ACHN (cell line): ENCODE data around the gene LRRC1.
"Not testable (repeated sequence)": the region's sequence is repeated elsewhere in the genome, so short reads cannot be mapped to it uniquely, and the experiment has no call there.

ENCODE experiments used
- DNase-seq: peaks from one replicate; pipeline ENCODE4 v3.0.0-alpha.2; 2015
- in situ Hi-C: cut with HindIII; loops from 2 replicates; pipeline ENCODE4 v1.10.0; 2017; ENCODE audit warnings: low sequenced_read_pairs, low pct_ligation_motif_present, low pct_unique_long_range_greater_than_20kb

LRRC1 gene

DNA sequence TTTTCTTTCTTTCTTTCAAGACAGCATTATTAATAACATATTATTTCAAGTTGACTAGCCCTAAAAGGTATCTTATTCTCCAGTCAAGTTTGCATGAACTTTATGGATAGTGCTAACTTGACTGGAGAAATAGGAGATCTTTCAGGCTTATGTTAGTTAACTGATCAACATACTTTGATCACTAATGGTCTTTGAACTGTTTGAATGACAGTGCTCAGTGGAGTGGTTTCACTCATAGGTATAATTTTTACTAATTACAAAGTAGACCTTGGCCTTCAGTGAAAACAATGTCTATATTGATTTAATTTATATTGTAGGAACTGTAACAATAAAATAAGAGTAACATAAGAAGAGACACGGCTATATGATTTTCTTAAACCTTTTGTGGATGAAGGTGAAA lies 8.0 kb upstream of the LRRC1 start:
- in situ Hi-C loops, result no loop called here
- no peak for DNase-seq

DNA sequence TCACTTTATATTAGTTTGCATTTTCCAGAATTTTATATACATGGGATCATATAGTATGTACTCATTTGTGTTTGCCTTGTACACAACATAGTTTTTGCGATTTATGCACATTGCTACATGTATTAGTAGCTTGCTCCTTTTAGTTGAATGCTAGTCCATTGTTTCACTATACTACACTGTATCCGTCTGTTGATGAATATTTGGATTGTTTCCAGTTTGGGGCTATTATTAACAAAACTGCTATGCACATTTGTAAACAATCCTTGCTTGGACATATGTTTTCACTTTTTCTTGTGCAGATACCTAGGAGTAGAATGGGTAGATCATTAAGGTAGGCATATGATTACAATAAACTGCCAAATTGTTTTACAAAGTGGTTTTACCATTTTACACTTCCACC lies 3.9 kb upstream of the LRRC1 start:
- no peak for DNase-seq
- in situ Hi-C loops, result no loop called here

DNA sequence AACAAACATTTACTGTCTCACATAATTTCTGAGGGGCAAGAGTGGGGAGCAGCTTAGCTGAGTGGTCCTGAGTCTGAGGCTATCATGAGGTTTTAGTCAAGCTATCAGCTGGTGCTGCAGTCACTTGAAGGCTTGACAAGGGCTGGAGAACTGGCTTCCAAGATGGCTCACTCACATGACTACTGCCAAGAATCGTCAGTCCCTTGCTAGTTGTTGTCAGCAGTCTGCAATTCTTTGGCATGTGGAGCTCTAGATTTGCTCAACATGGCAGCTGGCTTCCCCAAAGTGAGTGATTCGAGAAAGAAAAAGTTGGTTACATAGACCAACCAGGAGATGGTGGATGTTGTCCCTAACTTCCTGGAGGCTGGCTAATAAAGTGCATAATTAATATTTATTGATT lies 2.8 kb upstream of the LRRC1 start:
- DNase-seq, result no peak
- in situ Hi-C loops, result no loop called here

DNA sequence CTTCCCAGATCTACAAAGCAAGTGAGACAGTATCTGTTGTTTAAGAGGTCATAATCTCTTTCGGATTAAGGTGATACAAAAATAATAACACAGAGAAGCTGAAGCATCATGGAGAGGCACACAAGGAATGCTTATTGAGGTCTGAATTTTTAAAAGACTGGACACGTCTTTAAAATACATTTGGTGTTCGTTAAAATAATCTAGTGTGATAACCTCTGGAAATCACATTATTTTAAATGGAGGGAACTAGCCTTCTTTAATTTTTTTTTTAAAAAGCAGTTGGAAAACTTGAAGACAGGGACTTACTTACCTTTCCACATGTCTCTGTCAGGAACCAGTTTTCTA lies 1.9 kb upstream of the LRRC1 start:
- DNase-seq, result no peak
- in situ Hi-C loops, result no loop called here

DNA sequence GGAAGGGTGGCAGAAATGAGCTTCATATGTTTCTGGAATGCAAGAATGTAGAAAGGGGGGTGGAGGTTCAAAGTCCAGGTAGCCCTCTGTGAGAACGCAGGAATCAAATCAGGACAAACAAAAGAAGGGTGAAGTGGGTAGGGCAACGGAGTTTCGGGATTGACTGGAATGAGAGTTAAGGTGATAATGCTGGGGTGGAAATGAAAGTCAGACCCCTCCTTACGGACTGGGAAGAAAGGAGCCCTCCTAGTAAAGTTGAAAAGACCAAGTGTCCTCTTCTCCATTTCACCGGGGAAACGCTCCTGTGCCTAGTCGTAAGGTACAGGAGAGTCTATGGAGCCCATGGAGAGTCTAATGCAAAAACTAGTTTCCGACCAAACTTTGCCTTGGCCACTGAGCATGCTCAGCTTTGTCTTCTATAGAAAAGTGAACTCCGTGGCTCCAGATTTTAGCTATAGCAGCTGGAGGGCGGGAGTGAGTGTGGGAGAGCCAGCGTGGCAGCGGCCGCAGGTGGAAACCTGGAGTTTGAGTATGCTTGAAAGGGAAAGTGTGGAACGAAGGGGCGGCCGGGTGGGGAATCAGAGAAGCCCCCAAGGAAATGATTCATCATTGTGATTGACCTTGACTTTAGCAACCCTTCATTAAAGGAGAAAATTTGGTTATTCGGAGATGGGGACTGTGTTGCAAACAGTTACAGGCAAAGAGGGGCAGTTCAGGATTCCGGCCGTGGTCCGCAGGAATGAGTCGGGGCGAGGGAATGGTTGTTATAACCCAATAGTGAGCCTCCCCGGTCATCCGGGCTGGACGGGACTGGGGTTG lies 1.3 kb upstream of the LRRC1 start:
- peak; percentile 67 for DNase-seq
- in situ Hi-C loops, result no loop called here

DNA sequence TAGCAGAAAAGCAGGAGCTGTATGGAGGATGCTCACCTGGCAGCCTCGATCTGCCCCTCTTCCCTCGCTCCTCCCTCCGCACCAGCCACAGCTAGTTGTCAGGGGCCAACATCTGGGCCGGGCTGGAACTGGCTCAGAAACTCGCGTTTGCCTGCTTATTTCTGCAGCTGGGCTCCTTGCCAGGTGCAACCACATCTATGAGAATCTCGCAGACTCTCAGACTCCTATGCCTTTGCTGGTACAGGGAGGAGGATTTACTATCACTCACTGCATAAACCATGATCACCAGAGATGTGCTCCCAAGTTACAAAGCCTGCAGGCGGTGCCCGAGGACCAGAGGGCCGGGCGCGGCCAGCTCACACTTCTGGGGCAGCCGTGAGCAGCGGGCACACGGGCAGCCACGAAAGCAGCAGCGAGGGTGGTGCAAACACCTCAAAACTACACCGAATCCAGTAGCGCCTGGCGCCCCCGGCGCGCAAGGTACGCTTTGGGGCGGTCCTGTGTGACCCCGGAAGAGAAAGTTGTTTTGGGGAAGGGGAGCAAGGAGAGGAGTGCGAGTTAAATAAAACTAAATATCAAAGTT lies 577 bp upstream of the LRRC1 start:
- in situ Hi-C loops, result no loop called here
- peak; percentile 83 for DNase-seq

DNA sequence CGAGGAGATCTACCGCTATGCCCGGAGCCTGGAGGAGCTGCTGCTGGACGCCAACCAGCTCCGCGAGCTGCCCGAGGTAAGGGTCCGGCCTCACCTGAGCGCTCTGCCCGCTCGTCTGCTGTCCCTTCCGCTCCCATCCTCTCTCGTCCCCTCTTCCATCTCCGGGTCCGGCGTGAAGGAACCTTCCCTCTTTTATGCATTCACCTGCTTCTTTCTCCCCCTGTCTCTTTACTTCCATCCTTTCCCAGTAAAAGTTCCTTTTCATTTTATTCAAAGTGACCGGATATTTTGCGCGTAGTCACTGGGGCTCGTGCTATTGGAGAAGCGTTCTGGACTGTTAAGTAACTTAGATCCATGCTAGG lies 516 bp downstream of the LRRC1 start:
- DNase-seq, result peak; percentile 27
- in situ Hi-C loops, result no loop called here

DNA sequence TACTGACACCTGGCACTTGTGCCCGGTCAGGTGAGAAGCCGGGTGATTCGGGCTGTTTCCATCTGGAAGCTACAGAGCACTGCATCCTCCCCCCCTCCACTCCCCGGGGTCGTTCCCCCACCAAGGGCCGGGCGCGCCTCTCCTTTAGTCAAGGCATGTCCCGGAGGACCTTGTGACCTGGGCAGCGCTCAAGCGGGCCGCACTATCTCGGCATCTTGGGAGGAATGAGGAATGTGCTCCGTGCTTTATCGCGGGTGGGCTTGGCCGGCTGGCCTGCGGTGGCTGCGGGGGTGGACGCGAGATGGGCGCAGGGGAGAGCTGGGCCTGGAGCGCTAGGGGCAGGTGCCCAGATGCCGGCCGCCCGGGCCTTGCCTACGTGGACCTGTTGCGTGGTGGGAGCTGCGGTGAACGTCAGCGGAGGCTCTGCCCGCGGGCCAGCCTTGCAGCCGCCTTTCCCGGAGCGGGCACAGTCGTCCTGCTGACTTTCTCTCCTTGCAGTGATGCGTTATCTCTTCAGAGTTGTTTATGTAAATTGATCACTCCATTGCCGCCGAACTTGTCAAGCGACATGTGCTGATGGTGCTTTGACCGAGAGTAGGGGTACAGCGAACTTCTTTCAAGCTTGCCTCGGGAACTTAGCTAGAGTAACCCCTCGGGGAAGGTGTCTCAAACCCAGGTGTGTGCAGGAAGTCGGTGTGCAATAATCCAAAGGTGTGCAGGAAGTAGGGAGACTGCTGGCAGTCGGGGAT lies 1.1 kb downstream of the LRRC1 start:
- peak; percentile 28 for DNase-seq

DNA sequence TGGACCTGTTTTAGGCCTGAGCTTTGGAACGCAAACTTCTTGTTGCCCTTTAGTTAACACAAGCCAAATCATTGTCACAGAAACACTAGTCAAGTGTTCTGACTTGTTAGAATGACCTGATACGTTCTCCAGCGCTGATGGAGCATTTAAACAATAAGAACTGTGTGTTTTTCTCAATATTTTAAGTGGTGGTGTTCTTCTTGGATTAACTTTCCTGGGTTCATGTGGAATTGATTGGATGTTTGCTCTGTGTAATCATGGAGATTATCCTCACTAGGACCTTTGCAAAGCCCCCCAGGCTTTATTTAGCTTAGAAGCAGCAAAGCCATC lies 1.6 kb downstream of the LRRC1 start:
- DNase-seq, result no peak
- in situ Hi-C loops, result no loop called here

More for the DNA sequence above, 1.1 kb downstream of the LRRC1 start:
- in situ Hi-C loops, result no loop called here

DNA sequence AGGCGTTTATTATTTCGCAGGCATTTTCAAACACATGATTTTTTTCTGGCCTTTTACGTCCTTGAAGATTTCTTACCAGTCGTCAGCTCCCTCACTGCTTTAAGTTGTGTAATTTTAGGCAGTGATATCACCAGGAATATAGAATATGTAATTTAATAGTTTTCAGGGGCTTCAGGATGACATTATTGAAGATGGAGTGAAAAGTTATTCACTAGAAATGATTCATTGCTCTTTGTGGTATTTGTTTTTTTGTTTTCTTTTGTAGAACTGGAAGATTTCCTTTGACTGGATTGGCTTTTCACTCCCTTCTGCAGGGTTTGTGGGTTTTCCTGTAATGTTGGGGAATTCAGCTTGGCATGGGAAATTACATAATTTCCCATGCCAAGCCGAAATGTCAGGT lies 2.0 kb downstream of the LRRC1 start:
- in situ Hi-C loops, result no loop called here
- DNase-seq, result no peak

DNA sequence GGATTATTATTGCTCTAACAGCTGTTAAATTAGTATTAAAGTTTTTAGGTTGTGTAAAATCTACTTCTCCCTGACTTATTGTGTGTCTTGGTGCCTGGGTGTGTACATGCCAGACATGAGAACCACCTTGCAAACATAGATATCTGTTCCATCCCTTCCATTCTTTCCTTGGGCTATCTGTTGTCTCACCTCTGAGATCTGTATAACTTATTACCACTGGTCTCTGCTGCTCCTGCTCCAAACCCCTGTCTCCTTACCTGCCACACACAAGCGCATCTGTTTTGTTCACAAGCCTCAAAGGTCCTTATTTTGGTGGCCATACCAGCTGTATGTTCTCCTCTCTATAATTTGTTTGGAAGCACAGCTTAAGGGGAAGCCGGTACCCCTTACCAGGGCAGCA lies 2.5 kb downstream of the LRRC1 start:
- in situ Hi-C loops, result no loop called here
- DNase-seq, result no peak

DNA sequence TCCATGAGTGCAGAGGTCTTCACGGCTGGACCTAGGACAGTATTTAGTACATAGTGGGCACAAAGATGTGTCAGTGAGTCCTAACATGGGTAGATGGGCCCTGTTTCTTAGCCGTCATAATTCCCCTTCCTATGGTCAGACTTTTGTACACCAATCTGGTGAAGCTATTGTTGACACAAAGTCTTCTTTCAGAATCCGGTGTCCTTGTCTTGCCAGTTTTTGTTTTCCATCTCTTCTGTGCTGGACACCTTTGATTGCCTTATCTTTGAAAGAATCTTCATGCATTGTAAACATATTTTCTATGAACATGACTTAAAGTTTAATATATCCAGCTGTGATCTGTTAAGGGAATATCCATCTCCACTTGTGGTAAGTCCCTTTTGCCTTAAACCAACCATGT lies 4.5 kb downstream of the LRRC1 start:
- in situ Hi-C loops, result no loop called here
- no peak for DNase-seq

DNA sequence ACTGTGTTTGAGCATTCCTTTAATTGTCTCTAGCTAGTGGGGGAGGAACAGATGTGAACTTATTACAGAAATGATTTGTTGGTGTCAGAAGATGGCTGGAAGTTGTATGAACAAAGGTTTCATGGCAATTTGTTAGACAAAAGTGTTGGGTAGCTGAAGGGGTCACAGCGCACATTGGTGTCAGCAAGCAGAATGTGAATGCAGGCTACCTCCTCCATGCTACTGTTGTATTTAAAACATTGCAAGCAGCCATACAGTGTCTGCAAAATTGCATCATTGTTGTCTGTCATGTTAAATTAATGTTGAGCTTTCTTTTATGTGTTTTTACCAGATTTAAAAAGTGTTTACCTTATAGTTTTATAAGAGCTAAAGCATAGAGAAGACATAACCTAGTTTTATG lies 6.2 kb downstream of the LRRC1 start:
- in situ Hi-C loops, result no loop called here
- DNase-seq, result no peak

DNA sequence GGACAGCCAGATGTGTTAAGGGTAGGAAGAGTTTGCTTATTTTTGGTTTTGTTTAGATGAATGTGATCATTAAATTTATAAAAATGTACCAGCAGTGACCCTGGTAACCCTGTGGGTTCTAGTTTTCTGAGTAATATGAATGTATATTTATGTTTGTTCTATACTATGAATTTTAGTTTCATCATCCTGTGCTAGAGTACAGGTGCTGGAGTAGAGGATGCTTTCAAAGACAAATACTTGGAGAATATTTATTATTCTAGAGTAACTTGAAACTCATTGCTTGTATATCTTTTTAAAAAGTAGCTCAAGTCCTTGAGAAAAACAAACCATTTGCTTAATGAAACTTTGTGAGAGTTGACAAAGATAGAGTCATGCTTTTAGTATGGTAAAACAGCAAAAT lies 7.8 kb downstream of the LRRC1 start:
- DNase-seq, result no peak
- in situ Hi-C loops, result no loop called here

DNA sequence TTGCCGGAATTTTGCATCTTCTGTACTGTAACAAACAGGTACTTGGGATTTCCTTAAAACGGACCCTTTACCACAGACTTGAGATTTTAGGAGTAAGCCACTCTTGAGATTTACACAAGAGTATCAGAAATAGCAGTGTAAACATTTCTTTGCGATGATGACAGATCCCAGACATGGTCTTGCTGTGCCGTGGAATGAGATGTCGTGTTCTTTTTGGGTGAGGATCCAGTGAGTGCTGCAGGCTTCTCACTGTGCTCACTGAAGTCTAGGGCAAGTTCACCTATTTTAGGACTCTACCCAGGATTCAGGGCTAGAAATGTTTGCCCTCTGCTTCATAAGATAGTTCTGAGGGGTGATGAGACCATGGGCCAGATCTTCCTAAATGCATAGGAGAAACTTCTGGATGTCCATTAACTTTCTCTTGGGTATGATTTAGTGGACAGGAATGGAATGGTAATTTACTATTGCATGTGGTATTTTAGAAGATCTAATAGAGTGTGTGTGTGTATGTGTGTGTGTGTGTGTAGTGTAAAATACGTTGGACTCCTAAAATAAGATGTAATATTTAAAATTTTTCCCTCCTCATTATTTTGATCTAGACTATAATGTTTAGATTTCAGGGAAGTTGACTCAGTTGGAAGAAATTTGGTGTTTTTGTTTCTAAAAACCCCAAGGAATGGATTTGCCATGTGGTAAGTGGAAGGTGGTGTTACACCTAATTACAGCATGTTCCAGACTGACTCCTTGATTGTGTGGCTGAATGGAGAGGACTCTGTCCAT lies 8.5 kb downstream of the LRRC1 start:
- in situ Hi-C loops, result no loop called here
- no peak for DNase-seq

DNA sequence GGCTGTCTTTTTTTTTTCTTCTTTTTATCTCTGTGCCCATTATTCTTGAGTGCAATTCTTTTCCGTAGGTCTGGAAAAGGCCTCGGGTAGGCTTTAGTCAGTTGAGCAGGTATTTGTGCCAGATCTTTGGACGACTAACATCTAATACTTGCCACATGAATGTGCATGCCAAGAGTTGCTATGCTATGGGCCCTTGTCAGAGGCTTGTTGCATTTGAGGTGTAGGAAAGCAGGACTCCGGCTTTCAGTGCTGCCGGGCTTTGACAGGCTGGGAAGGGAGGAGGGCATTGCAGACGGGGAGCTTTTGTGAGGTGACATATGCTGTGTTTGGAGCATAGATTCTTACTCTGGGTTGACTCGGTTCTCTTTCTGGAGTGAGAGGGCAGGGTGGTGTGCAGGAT lies 10.2 kb downstream of the LRRC1 start:
- no peak for DNase-seq
- in situ Hi-C loops, result no loop called here

DNA sequence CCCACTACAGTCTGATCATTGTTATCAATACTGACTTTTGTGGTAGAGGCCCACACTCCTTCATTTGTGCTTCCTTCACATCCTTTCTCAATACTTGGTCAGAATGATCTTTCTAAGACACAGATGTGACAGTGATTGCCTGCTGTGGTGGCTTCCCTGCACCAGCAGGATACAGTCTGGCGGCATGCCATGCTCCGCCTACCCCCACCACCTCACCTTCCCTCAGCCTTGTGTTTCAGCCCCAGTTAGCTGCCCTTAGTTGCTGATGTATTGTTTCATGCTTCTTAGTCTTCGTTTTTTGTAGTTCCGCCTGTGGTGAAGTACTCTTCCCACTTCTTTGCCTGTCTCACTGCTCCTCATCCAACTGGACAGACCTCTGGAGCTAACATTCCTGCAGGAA lies 10.9 kb downstream of the LRRC1 start:
- in situ Hi-C loops, result no loop called here
- DNase-seq, result no peak

DNA sequence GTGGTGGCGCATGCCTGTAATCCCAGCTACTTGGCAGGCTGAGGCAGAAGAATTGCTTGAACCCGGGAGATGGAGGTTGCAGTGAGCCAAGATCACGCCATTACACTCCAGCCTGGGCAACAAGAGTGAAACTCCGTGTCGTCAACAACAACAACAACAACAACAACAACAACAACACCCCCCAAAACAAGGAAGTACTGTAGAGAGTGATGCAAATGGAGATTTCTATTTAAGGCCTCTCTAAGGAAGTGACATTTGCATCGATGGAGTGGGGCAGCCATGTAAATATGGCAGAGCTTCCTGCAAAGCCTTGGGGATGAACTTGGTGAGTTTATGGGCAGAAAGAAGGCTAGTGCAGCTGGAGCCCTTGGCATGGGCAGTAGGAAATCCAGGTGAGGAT lies 12.8 kb downstream of the LRRC1 start:
- DNase-seq, in situ Hi-C loops: not testable (repeated sequence)

DNA sequence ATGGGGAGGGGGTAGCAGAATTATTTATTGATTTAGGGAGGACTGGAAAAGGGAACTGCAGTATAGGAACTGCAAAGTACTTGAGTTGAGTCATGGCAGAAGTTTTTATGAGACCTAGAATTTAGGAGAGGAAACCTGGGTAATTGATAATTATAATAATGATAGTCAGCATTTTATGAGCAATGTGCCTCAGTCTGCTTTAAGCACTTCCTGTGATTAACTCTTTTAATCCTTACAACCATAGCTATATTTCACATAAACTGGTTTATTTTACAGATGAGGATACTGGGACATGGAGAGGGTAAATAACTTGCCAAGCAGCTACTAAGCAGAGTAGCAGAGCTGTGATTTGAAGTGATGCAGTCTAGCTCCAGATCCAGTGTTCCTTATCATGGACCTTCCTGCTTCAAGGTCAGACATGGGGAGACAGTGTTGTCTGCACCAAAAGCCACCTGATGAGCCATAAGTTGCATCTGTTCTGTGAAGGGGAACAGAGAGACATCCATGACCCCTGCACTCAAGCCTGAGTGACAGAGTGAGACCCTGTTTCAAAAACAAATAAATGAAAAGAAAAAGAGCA lies 13.6 kb downstream of the LRRC1 start:
- in situ Hi-C loops, result no loop called here

More for the DNA sequence above, 13.6 kb downstream of the LRRC1 start:
- no peak for DNase-seq
